Hepatocyte (in vitro differentiated cells): ENCODE results near the gene DCLK3.

Experiments used
- CTCF ChIP-seq: fragments of 200-600 bp; sonication (generic); IDR thresholded peaks from 2 replicates; pipeline ENCODE4 v1.5.1; 2016; ENCODE audit warnings: antibody characterized with exemption, mild to moderate bottlenecking; ENCODE audit not compliant: poor library complexity
- EZH2 ChIP-seq: fragments of 200-600 bp; sonication (generic); IDR thresholded peaks from 2 replicates; pipeline ENCODE4 v1.6.1; 2016; ENCODE audit warnings: antibody characterized with exemption, mild to moderate bottlenecking, borderline replicate concordance

GRCh38 chr3:36678216-36679013 lies 85.9 kb downstream of the DCLK3 start:
- TF ChIP-seq CTCF, result no peak
- TF ChIP-seq EZH2, result no peak
